Glomerular visceral epithelial cell (primary cell): ENCODE results near the gene EHBP1.

Experiments used
- DNase-seq: peaks from one replicate; pipeline ENCODE4 v3.0.0-alpha.2; 2016; ENCODE audit errors: extremely low spot score

EHBP1 gene

GRCh38 chr2:62785216-62785615 lies 79.7 kb downstream of the EHBP1 start:
- no peak for DNase-seq

- DNase-seq, result no peak
Measured at GRCh38 chr2:62785810-62786597, 80.5 kb downstream of the EHBP1 start.

GRCh38 chr2:62787386-62787785 lies 81.9 kb downstream of the EHBP1 start:
- DNase-seq, result peak; percentile 24

- no peak for DNase-seq
Measured at GRCh38 chr2:62789518-62789917, 84.0 kb downstream of the EHBP1 start.

GRCh38 chr2:62789918-62790317 lies 84.4 kb downstream of the EHBP1 start:
- DNase-seq, result no peak

- no peak for DNase-seq
Measured at GRCh38 chr2:62792408-62792807, 86.9 kb downstream of the EHBP1 start.

- no peak for DNase-seq
Measured at GRCh38 chr2:62793213-62793612, 87.7 kb downstream of the EHBP1 start.

GRCh38 chr2:62794791-62795190 lies 89.3 kb downstream of the EHBP1 start:
- DNase-seq, result peak; percentile 34

- DNase-seq, result no peak
Measured at GRCh38 chr2:62795341-62795740, 89.8 kb downstream of the EHBP1 start.

GRCh38 chr2:62797107-62797506 lies 91.6 kb downstream of the EHBP1 start:
- DNase-seq, result no peak

- DNase-seq, result no peak
Measured at GRCh38 chr2:62800618-62801017, 95.1 kb downstream of the EHBP1 start.

GRCh38 chr2:62801110-62801509 lies 95.6 kb downstream of the EHBP1 start:
- DNase-seq, result no peak

GRCh38 chr2:62801814-62802523 lies 96.5 kb downstream of the EHBP1 start:
- no peak for DNase-seq

GRCh38 chr2:62803961-62804360 lies 98.4 kb downstream of the EHBP1 start:
- DNase-seq, result no peak

GRCh38 chr2:62806231-62806630 lies 100.7 kb downstream of the EHBP1 start:
- DNase-seq, result no peak

- DNase-seq, result no peak
Measured at GRCh38 chr2:62808554-62808953, 103.0 kb downstream of the EHBP1 start.

- no peak for DNase-seq
Measured at GRCh38 chr2:62811086-62811485, 105.6 kb downstream of the EHBP1 start.

- no peak for DNase-seq
Measured at GRCh38 chr2:62811972-62812371, 106.5 kb downstream of the EHBP1 start.

- DNase-seq, result no peak
Measured at GRCh38 chr2:62812921-62813825, 107.7 kb downstream of the EHBP1 start.

- DNase-seq, result peak; percentile 50
Measured at GRCh38 chr2:62814123-62814522, 108.6 kb downstream of the EHBP1 start.

GRCh38 chr2:62817348-62817747 lies 111.8 kb downstream of the EHBP1 start:
- no peak for DNase-seq

GRCh38 chr2:62817995-62818713 lies 112.6 kb downstream of the EHBP1 start:
- DNase-seq, result no peak
